Type B pancreatic cell (in vitro differentiated cells): ENCODE results near the gene ZCCHC12. TPM values are rescaled to one million over a fixed set of nuclear protein-coding genes. Genes with fewer than 3 reads are reported as not detected.

ENCODE experiments used
- DNase-seq: peaks from one replicate; pipeline ENCODE4 v3.0.0; 2021; ENCODE audit warnings: mixed read lengths; ENCODE audit not compliant: unreplicated experiment; ENCODE audit errors: extremely low spot score
- H3K27ac Mint-ChIP-seq: 2 replicates; pipeline ENCODE4 v1.8.0; 2021; ENCODE audit warnings: mild to moderate bottlenecking, mixed read lengths
- H3K27me3 Mint-ChIP-seq: 2 replicates; pipeline ENCODE4 v1.8.0; 2021; ENCODE audit warnings: mixed read lengths
- H3K36me3 Mint-ChIP-seq: 2 replicates; pipeline ENCODE4 v1.8.0; 2021; ENCODE audit warnings: mixed read lengths
- H3K4me1 Mint-ChIP-seq: one replicate; pipeline ENCODE4 v1.8.0; 2021; ENCODE audit warnings: mixed read lengths; ENCODE audit not compliant: unreplicated experiment
- H3K4me3 Mint-ChIP-seq: 2 replicates; pipeline ENCODE4 v1.8.0; 2021; ENCODE audit warnings: mild to moderate bottlenecking, mixed read lengths
- H3K9me3 Mint-ChIP-seq: 2 replicates; pipeline ENCODE4 v1.8.0; 2021; ENCODE audit warnings: mixed read lengths
- total RNA-seq: library from RNA; stranded (reverse); gene quantifications from 2 replicates; pipeline ENCODE4 v1.2.1, GENCODE V29; 2021; ENCODE audit warnings: low replicate concordance
- TF ChIP-seq, protein P1 (sequence below): fragments of 200-600 bp; sonication (generic); conservative IDR thresholded peaks from 2 replicates; pipeline ENCODE4 v1.5.0; 2021; ENCODE audit warnings: antibody characterized with exemption, mild to moderate bottlenecking

ZCCHC12 gene
- total RNA-seq, 1 donor from 2014 or later: 10.6 TPM

DNA sequence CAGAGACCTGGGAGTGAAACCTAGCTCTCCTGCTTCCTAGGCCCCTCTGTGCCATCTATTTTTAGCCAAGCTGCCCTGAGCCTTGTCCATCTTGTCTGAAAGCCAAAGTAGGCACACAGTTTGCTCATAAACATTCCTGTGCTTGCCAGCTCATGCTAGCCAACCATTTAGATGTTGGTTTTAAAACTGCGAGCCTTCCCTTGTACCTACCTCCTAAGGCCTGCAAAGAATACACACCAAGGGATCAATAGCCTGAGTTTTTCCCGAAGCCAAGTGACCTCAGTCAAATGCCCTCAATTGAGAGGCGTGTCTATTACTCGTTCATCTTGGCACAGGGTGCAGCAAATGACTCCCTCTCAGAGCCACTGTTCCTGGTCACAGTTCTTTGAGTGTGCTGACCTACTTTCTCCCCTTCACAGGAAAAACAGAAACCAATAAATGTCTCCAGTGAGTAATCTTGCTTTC, 48.5 kb downstream of the ZCCHC12 start:
- Mint-ChIP-seq H3K36me3 (no peaks in the 10 kb centered on the region), H3K4me1 (no peaks in the 10 kb centered on the region), H3K27ac (no peak overlapping the region), H3K9me3 (no peaks in the 10 kb centered on the region), H3K4me3 (no peak overlapping the region), H3K27me3 (no peaks in the 10 kb centered on the region)
- TF ChIP-seq, protein P1, sequence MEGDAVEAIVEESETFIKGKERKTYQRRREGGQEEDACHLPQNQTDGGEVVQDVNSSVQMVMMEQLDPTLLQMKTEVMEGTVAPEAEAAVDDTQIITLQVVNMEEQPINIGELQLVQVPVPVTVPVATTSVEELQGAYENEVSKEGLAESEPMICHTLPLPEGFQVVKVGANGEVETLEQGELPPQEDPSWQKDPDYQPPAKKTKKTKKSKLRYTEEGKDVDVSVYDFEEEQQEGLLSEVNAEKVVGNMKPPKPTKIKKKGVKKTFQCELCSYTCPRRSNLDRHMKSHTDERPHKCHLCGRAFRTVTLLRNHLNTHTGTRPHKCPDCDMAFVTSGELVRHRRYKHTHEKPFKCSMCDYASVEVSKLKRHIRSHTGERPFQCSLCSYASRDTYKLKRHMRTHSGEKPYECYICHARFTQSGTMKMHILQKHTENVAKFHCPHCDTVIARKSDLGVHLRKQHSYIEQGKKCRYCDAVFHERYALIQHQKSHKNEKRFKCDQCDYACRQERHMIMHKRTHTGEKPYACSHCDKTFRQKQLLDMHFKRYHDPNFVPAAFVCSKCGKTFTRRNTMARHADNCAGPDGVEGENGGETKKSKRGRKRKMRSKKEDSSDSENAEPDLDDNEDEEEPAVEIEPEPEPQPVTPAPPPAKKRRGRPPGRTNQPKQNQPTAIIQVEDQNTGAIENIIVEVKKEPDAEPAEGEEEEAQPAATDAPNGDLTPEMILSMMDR: no peak
- DNase-seq: no peak

Other genes starting within 250 kb of the ZCCHC12 start
- 21.6 and 27.5 TPM in 2 replicates for gene IL13RA1, start 96.2 kb upstream of the ZCCHC12 start, total RNA-seq
- gene LONRF3, start 150.8 kb downstream of the ZCCHC12 start, total RNA-seq: 0.88 and 1.5 TPM in 2 replicates
- not detected in 2 replicates for gene CT47C1, start 249.2 kb downstream of the ZCCHC12 start, total RNA-seq